GM11168 (cell line): ENCODE results near the gene RUNDC3A.
"Not testable (repeated sequence)": the region's sequence is repeated elsewhere in the genome, so short reads cannot be mapped to it uniquely, and the experiment has no call there.

ENCODE experiments used
- in situ Hi-C: fragments of 300-500 bp; cut with MboI; formaldehyde crosslinking; loops from one replicate; pipeline ENCODE4 v1.12.0; 2022; ENCODE audit warnings: low sequenced_read_pairs; ENCODE audit not compliant: unreplicated experiment

Gene RUNDC3A

DNA sequence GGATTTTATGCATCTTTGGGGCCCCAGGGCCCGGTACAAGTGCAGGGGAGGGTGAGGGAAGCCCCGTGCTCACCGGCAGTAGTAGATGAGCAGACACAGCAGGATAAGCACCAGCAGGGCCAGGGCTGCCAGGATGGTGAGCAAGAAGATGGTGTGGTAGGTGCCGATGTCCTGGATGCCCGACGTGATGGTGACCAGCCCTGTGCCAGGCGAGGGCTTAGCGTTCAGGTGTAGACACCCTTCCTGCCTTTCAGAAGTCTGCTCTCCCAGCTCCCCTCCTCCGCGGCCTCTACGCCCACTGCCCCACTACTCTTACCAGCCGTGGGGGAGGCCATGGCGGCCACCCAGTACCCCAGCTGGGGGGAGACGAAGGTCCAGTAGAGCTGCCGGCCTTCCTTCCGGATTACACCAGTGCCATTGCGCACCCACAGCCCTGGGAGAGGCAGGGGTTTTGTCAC is 47.3 kb downstream of the RUNDC3A start:
- in situ Hi-C loops: no loop called here

- in situ Hi-C loops: no loop called here
Observed at GRCh38 chr17:44356241-44356640, 47.8 kb downstream of the RUNDC3A start.

DNA sequence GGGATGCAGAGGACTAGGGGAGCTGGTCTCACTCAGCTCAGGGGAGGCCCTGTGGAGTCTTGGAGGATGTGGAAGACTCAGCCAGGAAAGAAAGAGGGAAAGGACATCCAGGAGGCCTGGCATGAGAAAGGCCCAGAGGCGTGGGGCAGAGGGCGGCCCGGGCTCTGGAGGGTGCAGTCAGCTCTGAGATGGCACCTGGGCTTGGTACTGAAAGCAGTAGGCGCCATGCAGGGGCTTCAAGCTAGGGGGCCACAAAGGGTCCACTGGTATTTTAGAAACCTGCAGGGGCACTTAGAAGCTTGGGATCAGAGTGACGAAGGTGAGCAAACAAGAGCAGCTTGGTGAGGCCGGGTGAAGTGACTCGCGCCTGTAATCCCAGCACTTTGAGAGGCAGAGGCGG is 49.7 kb downstream of the RUNDC3A start:
- in situ Hi-C loops: no loop called here

- in situ Hi-C loops: no loop called here
Observed at GRCh38 chr17:44359006-44359405, 50.6 kb downstream of the RUNDC3A start.

- in situ Hi-C loops: no loop called here
Observed at GRCh38 chr17:44359458-44360143, 51.2 kb downstream of the RUNDC3A start.

GRCh38 chr17:44360144-44360533 is 51.7 kb downstream of the RUNDC3A start:
- in situ Hi-C loops: no loop called here

GRCh38 chr17:44360826-44361225 is 52.4 kb downstream of the RUNDC3A start:
- in situ Hi-C loops: no loop called here

GRCh38 chr17:44361292-44362260 is 53.2 kb downstream of the RUNDC3A start:
- in situ Hi-C loops: no loop called here

GRCh38 chr17:44362459-44362948 is 54.1 kb downstream of the RUNDC3A start:
- in situ Hi-C loops: no loop called here

DNA sequence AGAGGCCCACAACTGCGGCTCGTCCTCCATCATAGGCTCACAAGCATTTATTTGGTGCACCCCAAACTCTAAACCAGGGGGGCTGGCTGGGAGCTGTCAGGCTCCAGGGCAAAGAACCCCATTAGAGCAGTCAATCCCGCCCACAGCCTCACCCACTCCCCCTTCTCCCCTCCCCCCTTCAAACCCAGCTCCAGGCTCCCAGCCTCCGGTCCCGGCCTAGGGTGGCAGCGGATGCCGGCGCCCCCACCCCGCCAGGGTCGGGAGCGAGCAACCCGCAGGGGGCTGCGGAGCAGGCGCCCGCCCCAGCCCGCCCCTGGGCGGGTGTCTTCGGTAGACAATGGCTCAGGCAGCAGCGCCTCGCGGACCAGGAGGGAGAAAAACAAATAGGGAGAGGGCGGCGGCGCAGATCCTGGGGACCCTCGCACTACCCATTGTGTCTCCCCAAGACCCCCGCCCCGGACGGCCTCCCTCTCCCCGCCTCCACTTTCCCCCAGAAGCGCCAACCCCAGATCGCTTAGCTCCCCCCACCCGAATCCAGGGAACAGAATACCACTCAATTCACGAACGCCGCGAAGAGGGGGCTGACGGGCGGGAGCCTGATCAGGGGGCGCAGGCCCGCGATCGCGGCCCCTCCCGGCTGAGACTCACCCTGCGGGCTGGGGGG is 54.7 kb downstream of the RUNDC3A start:
- in situ Hi-C loops: no loop called here

- in situ Hi-C loops: no loop called here
Observed at GRCh38 chr17:44363613-44364159, 55.3 kb downstream of the RUNDC3A start, which contains the start of gene FAM171A2. Gene FAM171A2, minus strand, starts transcription at chr17:44363853. Its CDS starts 139 bp downstream, at chr17:44363714.

DNA sequence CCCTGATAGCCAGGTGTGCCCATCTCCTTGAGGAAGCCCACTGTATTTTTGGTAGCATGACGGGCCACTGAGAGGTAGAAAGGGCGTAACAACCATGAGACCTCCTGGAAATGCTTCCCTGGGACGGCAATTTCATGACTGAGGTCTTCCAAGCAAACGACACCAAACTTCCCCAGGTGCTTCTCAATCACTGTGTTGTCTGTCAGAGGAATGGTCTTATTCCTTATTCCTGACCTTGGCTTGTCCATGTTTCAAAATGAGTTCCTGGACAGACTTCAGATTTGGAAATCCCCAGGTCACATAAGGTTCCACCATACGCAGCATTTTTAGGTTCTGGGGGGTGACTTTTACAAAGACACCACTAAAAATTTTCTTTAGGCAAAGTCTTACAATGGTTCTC is 56.6 kb downstream of the RUNDC3A start:
- in situ Hi-C loops: not testable (repeated sequence)

DNA sequence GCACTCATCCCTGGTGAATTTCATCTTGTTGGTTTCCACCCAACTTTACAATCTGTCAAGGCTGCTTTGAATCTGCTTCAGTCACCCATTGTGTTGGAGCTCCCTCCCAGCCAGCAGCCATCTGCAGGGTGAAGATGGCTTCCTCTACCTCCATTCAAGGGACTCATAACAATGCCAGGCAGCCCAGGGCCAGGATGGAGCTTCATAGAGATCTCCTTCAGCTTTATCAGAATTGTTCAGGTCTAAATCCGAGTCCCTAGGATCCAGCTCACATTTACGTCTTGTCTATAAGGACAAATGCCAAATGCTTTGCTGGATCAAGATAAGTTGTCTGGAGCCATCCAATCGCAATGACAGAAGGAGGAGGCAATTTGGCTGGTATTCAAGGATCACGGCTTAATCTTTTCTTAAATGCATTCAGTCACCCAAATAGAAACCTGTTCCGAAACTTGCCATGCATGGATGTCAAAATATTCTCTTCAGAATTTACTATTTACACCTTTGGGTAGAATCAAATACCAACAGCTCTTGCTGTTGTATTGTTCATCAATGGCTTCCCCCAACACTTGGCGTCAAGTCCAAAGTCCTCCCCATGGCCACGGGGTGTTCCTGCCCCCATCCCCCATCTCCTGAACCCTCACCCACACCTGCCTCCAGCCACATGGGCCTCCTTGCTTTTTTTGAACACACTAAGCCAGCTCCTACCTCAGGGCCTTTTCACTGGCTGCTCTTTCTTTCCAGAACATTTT is 59.0 kb downstream of the RUNDC3A start:
- in situ Hi-C loops: no loop called here
